GM12892 (cell line): Measurements from ENCODE around the gene ALDH3A2.
"Not testable (repeated sequence)": the region's sequence is repeated elsewhere in the genome, so short reads cannot be mapped to it uniquely, and the experiment has no call there.

Experiments used
- POLR2A ChIP-seq: IDR thresholded peaks from 2 replicates; pipeline ENCODE4 v1.6.1; 2011; ENCODE audit warnings: low read depth, low read length, control low read depth
- POLR2AphosphoS5 ChIP-seq: IDR thresholded peaks from 2 replicates; pipeline ENCODE4 v1.6.1; 2011; ENCODE audit warnings: low read depth, low read length, control low read depth
- TAF1 ChIP-seq: IDR thresholded peaks from 2 replicates; pipeline ENCODE4 v1.6.1; 2011; ENCODE audit warnings: low read depth, mild to moderate bottlenecking, control low read depth, low read length, borderline replicate concordance

DNA sequence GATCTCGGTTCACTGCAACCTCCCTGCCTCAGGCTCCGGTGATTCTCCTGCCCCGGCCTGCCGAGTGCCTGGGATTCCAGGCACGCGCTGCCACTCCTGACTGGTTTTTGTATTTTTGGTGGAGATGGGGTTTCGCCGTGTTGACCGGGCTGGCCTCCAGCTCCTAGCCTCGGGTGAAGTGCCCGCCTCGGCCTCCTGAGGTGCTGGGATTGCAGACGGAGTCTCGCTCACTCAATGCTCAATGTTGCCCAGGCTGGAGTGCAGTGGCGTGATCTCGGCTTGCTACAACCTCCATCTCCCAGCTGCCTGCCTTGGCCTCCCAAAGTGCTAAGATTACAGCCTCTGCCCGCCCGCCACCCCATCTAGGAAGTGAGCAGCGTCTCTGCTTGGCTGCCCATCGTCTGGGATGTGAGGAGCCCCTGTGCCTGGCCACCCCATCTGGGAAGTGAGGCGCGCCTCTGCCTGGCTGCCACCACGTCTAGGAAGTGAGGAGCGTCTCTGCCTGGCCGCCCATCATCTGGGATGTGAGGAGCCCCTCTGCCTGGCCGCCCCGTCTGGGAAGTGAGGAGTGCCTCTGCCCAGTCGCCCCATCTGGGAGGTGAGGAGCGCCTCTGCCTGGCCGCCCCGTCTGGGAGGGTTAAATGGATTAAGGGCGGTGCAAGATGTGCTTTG, 36.5 kb downstream of the ALDH3A2 start:
- TF ChIP-seq POLR2A, POLR2AphosphoS5, TAF1: not testable (repeated sequence)
